ENCODE results near the gene MYH14. TPM values are rescaled to one million over a fixed set of nuclear protein-coding genes. Genes with fewer than 3 reads are reported as not detected.
"Not testable (repeated sequence)": the region's sequence is repeated elsewhere in the genome, so short reads cannot be mapped to it uniquely, and the experiment has no call there.

The MYH14 gene
- total RNA-seq, 1 donor from 2014 or later: under 0.01 TPM

- no peak for DNase-seq (ENCODE audit: low read depth in 2 of 2)
These were observed 113.7 kb downstream of the MYH14 start for GRCh38 chr19:50317115-50317514.

DNA sequence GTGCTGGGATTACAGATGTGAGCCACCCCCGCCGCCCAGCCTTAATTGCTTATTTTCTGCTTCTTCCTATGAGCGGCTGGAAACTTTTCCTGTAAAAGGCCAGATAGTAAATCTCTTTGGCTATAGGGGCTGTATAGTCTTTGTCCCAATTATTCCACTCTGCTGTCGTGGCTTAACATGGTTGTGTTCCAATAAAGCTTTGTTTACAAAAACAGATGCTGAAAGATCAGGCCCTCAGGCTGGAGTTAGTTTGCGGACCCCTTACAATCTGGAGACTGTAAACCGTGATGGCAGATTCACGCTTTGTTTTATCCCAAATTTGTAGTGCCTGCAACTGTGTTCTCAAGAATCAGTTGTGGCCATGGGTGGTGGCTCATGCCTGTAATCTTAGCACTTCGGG lies 115.0 kb downstream of the MYH14 start:
- DNase-seq (ENCODE audit: low read depth in 2 of 2): no peak

DNA sequence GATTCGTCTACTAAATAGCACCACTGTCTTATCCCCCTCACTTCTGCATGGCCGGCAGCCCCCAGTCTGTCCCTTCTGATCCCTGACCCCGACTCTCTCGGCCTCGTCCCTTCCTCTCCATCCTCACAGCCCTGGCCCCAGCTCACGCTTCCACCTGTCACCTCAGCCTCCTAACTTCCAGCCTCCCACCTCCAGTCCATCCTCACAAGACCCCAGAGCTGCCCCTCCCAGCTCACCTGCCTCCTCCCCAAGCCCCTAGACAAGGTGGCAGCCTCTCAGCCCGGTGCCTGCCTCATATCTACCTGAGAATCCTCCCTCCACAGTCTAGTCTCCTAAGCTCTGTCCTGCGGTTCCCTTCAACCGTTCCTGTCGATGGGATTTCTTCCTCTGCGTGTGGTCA lies 115.7 kb downstream of the MYH14 start:
- no peak for DNase-seq (ENCODE audit: low read depth in 2 of 2)

- DNase-seq (ENCODE audit: low read depth in 2 of 2): no peak
These were observed 116.6 kb downstream of the MYH14 start for GRCh38 chr19:50320051-50320450.

GRCh38 chr19:50320596-50320995 lies 117.2 kb downstream of the MYH14 start:
- DNase-seq (ENCODE audit: low read depth in 2 of 2): no peak

- DNase-seq (ENCODE audit: low read depth in 2 of 2): no peak
These were observed 118.4 kb downstream of the MYH14 start for GRCh38 chr19:50321831-50322230.

- no peak for DNase-seq (ENCODE audit: low read depth in 2 of 2)
These were observed 118.8 kb downstream of the MYH14 start for GRCh38 chr19:50322234-50322633.

- no peak for DNase-seq (ENCODE audit: low read depth in 2 of 2)
These were observed 119.7 kb downstream of the MYH14 start for GRCh38 chr19:50322931-50323781.

DNA sequence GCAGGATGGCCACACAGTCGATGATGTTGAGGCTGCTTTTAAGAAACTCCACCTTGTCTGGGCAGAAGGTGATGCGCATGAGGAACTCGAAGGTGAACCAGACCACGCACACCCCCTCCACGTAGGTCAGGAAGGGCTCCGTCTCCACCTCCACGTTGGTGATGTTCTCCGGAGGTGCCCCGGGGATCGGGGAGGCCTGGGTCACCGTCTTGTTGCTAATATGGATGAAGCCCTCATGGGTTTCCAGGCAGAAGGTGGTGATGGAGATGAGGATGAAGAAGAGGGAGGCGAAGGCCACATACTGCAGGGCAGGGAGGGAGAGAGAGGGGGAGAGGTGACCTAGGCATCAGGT lies 120.3 kb downstream of the MYH14 start:
- no peak for DNase-seq (ENCODE audit: low read depth in 2 of 2)

DNA sequence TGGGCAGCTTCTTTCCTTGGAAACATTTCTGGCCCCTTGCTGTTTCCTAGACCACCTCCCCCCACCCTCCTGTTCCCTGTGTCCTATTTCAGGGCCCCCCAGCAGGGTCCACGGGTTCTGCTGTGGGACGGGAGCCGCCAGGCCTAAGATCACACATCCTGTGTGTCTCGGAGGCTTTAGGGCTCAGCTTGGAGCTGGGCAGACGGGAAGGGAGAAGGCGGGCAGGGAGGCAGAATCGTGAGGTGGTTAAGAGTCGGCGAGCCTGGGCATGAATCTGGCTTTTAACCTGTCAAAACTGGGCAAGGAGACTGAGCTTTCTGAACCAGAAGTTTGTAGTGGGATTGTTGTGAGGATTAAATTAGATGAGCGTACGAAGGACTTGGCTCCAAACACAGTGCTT lies 120.9 kb downstream of the MYH14 start:
- no peak for DNase-seq (ENCODE audit: low read depth in 2 of 2)

GRCh38 chr19:50325310-50326100 lies 122.1 kb downstream of the MYH14 start:
- peak in 1 of 2 donors; percentile 65 for DNase-seq (ENCODE audit: low read depth in 2 of 2)

GRCh38 chr19:50326101-50326664 lies 122.8 kb downstream of the MYH14 start:
- DNase-seq (ENCODE audit: low read depth in 2 of 2): no peak

GRCh38 chr19:50327013-50327412 lies 123.6 kb downstream of the MYH14 start:
- no peak for DNase-seq (ENCODE audit: low read depth in 2 of 2)

GRCh38 chr19:50327461-50328223 lies 124.2 kb downstream of the MYH14 start:
- no peak for DNase-seq (ENCODE audit: low read depth in 2 of 2)

DNA sequence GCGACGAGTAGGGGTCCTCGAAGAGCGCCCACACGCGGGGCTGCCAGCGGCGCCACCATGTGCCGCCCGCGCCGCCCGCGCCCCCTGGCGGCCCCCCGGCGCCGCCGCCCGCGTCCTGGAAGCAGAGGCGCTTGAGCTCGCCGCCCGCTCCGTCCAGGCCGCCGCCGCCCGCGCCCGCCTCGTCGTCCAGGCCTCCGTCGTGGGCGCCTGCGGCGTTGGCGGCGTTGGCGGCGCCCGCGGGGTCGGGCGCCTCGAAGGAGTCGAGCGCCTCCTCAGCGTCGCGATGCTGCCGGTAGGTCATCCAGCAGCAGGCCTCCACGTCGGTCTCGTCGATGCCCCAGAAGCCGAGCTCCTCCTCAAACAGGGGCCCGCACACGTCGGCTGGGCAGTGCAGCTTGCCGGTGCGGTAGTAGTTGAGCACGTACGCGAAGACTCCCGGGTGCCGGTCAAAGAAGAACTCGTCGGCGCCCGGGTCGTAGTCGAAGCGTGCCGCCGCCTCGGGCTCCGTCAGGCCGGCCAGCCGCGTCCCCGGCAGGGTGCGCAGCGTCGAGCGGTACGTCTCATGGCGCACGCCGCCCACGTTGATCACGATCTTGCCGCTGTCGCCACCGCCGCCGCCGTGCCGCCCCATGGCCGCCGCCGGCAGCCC lies 124.9 kb downstream of the MYH14 start:
- DNase-seq (ENCODE audit: low read depth in 2 of 2): peak in 1 of 2 donors; percentile 32

GRCh38 chr19:50328873-50329145 lies 125.4 kb downstream of the MYH14 start:
- DNase-seq (ENCODE audit: low read depth in 2 of 2): no peak

DNA sequence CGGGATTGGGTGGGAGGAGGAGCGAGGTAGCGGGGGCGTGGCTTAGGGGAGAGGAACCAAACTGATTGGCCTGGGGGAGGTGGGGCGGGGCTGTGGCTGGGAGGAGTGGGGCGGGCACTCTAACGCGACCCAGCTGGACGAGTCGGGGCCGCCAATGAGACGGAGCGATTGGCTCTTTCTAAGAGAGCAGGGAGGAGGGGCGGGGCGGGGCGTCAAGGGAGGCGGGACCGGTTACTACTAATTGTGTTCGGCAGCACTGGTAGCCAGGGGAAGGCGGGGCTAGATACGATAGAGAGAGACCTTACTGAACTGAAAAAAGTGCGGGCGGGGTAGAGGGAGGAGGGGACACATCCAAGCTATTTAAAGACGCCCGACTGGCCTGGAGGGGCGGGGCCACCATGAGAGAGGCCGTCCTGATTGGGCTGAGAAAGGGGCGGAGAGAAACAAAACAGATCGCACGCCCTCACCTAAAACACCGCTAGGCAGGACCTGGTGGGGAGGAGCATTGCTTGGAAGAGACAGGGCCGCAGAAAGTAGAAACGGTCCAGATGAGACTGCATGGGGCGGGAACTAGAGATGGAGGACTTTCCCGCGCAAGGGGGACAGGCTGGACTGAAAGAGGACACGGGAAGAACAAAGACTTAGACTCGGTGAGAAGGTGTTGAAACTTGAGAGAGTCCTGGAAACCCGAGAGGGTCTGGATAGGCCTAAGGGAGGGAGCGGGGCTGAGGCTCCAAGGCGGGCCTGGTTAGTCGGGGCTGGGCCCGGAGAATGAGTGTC lies 125.9 kb downstream of the MYH14 start, which contains the start of gene KCNC3:
TSS of gene KCNC3 (minus strand) at position 232 of the 780 bp plus-strand sequence. CDS start 295 bp downstream, outside the sequence.
- peak; percentile 97 to 100 for DNase-seq (ENCODE audit: low read depth in 2 of 2)

DNA sequence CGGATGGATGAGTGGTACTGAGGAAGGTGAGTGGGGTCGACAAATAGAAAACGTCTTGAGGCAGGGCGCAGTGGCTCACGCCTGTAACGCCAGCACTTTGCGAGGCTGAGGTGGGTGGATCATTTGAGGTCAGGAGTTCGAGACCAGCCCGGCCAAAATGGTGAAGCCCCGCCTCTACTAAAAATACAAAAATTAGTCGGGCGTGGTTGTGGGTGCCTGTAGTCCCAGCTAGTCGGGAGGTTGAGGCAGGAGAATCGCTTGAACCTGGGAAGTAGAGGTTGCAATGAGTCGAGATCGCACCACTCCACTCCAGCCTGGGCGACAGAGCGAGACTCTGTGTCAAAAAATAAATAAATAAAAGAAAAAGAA lies 126.5 kb downstream of the MYH14 start:
- not testable (repeated sequence) for DNase-seq (ENCODE audit: low read depth in 2 of 2)

- peak; percentile 38 to 81 for DNase-seq (ENCODE audit: low read depth in 2 of 2)
These were observed 127.1 kb downstream of the MYH14 start for GRCh38 chr19:50330365-50331078.

All from dermis microvascular lymphatic vessel endothelial cell (primary cell).